Tibial artery (tissue), 4 donors: ENCODE measurements around the gene TMC6.
"Not testable (repeated sequence)": the region's sequence is repeated elsewhere in the genome, so short reads cannot be mapped to it uniquely, and the experiment has no call there.

Experiments used
- DNase-seq, 2 donors: peaks; one replicate each; pipeline ENCODE4 v3.0.0-alpha.2; 2019
- H3K27ac ChIP-seq, 2 donors: fragments of 200-600 bp; sonication (generic) in 1 of 2; 1 replicate in 1 of 2; 2 replicates in 1 of 2; pipeline ENCODE4 v1.5.1; 2018 to 2019; ENCODE audit warnings: mild to moderate bottlenecking in 1 of 2
- H3K27me3 ChIP-seq, 2 donors: fragments of 200-600 bp; sonication (generic) in 1 of 2; one replicate each; pipeline versions ENCODE4 v1.5.1 to v1.6.0; 2016 to 2019
- H3K36me3 ChIP-seq, 3 donors: fragments of 200-600 bp; sonication (generic) in 2 of 3; one replicate each; pipeline ENCODE4 v1.5.1; 2016 to 2019; ENCODE audit warnings: mild to moderate bottlenecking in 2 of 3
- H3K4me1 ChIP-seq, 4 donors: fragments of 200-600 bp; sonication (generic) in 2 of 4; 1 replicate in 3 of 4; 2 replicates in 1 of 4; pipeline ENCODE4 v1.5.1; 2016 to 2019
- H3K4me3 ChIP-seq, 2 donors: fragments of 200-600 bp; sonication (generic) in 1 of 2; 1 replicate in 1 of 2; 2 replicates in 1 of 2; pipeline ENCODE4 v1.5.1; 2018 to 2019; ENCODE audit warnings: mild to moderate bottlenecking in 2 of 2
- H3K9me3 ChIP-seq, 3 donors: fragments of 200-600 bp; sonication (generic) in 1 of 3; one replicate each; pipeline ENCODE4 v1.5.1; 2016 to 2019
- CTCF ChIP-seq, 2 experiments: fragments of 200-600 bp in 1 of 2; fragments of 450-650 bp in 1 of 2; IDR thresholded peaks; one replicate each; pipeline ENCODE4 v1.5.1; 2017 to 2019; ENCODE audit warnings: antibody characterized with exemption in 2 of 2, mild to moderate bottlenecking in 1 of 2, moderate library complexity in 1 of 2
- intact Hi-C: fragments of 100-400 bp; cut with DNase I; formaldehyde crosslinking; loops from one replicate; pipeline ENCODE4 v1.15.0; 2023; ENCODE audit warnings: low total_unique reads

The TMC6 gene

DNA sequence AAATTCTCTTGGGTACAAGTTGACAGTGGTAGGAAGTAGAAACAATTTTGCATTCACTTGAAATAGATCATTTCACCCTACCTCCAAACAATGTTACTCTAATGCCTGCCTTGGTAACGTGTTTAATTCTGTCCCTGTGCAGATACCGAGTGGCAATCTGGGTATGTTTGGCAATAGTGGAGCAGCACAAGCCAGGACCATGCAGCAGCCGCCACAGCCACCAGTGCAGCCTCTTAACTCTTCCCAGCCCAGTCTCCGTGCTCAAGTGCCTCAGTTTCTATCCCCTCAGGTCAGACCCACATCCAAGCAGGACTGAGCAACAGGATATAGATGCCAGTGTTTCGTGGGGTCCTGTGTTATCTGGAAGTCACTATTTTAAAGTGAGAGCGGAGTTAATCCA is 49.3 kb downstream of the TMC6 start:
- H3K4me3 ChIP-seq = no peak overlapping the region
- TF ChIP-seq CTCF (IDR thresholded peaks at IDR 0.05) = no peak
- no peaks in the 10 kb centered on the region for H3K27me3 ChIP-seq
- H3K4me1 ChIP-seq = no peaks in the 10 kb centered on the region
- no peak for DNase-seq
- peaks cover 75 to 96% (median 91%) of the 10 kb centered on the region in 3 donors for H3K36me3 ChIP-seq
- H3K9me3 ChIP-seq = no peaks in the 10 kb centered on the region
- intact Hi-C loops = no loop called here
- no peak overlapping the region for H3K27ac ChIP-seq

DNA sequence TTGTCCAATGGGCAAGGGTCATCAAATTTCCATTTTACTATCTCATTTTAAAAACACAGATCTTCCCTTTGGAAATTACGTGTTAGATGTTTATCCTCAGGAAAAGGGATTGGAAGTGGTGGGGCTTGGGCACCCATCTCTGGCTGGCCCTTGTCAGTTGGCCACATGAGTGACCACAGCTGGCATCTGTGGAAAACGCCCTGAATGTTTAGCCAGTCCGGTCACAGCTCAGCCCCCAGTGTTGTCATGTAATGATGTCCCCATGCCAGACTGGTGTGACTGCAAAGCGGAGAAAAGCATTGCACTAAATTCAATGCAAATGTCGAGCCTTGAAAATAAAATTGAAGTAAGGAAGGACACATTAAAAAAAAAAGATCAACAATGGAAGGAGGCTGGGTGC is 53.0 kb downstream of the TMC6 start:
- TF ChIP-seq CTCF (IDR thresholded peaks at IDR 0.05) = no peak
- no peak for DNase-seq
- Histone ChIP-seq H3K36me3 (peaks cover 88 to 100% (median 98%) of the 10 kb centered on the region in 3 donors), H3K27ac (no peak overlapping the region), H3K27me3 (no peaks in the 10 kb centered on the region), H3K4me3 (no peak overlapping the region), H3K4me1 (no peaks in the 10 kb centered on the region), H3K9me3 (no peaks in the 10 kb centered on the region)
- intact Hi-C loops = no loop called here

GRCh38 chr17:78075011-78075410 is 53.5 kb downstream of the TMC6 start:
- Histone ChIP-seq H3K36me3 (peaks cover 82 to 100% (median 93%) of the 10 kb centered on the region in 3 donors), H3K4me1 (no peaks in the 10 kb centered on the region), H3K9me3 (no peaks in the 10 kb centered on the region), H3K27ac (no peak overlapping the region), H3K4me3 (no peak overlapping the region), H3K27me3 (no peaks in the 10 kb centered on the region)
- intact Hi-C loops = no loop called here
- no peak for DNase-seq
- no peak for TF ChIP-seq CTCF (IDR thresholded peaks at IDR 0.05)

- TF ChIP-seq CTCF (IDR thresholded peaks at IDR 0.05) = no peak
- Histone ChIP-seq H3K36me3 (peaks cover 82 to 100% (median 90%) of the 10 kb centered on the region in 3 donors), H3K4me3 (no peak overlapping the region), H3K27me3 (no peaks in the 10 kb centered on the region), H3K27ac (no peak overlapping the region), H3K9me3 (no peaks in the 10 kb centered on the region), H3K4me1 (no peaks in the 10 kb centered on the region)
- intact Hi-C loops = no loop called here
- DNase-seq = no peak
Measured at GRCh38 chr17:78072961-78073360, 55.6 kb downstream of the TMC6 start.

- peaks cover 69 to 99% (median 75%) of the 10 kb centered on the region in 3 donors for H3K36me3 ChIP-seq
- no peaks in the 10 kb centered on the region for H3K9me3 ChIP-seq
- H3K27me3 ChIP-seq = no peaks in the 10 kb centered on the region
- no peak for DNase-seq
- intact Hi-C loops = no loop called here
- H3K27ac ChIP-seq = no peak overlapping the region
- TF ChIP-seq CTCF (IDR thresholded peaks at IDR 0.05) = no peak
- no peak overlapping the region for H3K4me3 ChIP-seq
- no peaks in the 10 kb centered on the region for H3K4me1 ChIP-seq
Measured at GRCh38 chr17:78069695-78070094, 58.9 kb downstream of the TMC6 start.

DNA sequence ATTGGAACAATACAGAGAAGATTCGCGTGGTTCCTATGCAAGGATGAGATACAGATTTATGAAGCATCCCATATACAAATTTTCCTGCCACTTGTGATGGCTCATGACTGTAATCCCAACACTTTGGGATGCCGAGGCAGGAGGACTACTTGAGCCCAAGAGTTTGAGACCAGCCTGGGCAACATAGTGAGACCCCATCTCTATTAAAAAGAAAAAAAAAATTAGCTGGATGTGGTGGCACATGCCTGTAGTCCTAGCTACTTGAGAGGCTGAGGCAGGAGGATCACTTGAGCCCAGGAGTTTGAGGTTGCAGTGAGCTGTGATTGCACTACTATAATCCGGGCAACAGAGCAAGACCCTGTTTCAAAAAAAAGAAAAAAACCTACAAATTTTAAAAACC is 61.6 kb downstream of the TMC6 start:
- H3K27me3 ChIP-seq, H3K4me3 ChIP-seq, DNase-seq, intact Hi-C loops, H3K4me1 ChIP-seq, H3K27ac ChIP-seq, H3K9me3 ChIP-seq: not testable (repeated sequence)
- H3K36me3 ChIP-seq = peaks cover 42 to 73% (median 49%) of the 10 kb centered on the region in 3 donors
